ENCODE results near the gene CRIP1.

Gene CRIP1

GRCh38 chr14:105476831-105477659 is 9.6 kb upstream of the CRIP1 start:
- TF ChIP-seq, protein P1, sequence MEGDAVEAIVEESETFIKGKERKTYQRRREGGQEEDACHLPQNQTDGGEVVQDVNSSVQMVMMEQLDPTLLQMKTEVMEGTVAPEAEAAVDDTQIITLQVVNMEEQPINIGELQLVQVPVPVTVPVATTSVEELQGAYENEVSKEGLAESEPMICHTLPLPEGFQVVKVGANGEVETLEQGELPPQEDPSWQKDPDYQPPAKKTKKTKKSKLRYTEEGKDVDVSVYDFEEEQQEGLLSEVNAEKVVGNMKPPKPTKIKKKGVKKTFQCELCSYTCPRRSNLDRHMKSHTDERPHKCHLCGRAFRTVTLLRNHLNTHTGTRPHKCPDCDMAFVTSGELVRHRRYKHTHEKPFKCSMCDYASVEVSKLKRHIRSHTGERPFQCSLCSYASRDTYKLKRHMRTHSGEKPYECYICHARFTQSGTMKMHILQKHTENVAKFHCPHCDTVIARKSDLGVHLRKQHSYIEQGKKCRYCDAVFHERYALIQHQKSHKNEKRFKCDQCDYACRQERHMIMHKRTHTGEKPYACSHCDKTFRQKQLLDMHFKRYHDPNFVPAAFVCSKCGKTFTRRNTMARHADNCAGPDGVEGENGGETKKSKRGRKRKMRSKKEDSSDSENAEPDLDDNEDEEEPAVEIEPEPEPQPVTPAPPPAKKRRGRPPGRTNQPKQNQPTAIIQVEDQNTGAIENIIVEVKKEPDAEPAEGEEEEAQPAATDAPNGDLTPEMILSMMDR (IDR thresholded peaks at IDR 0.05; ENCODE audit: low read depth, low read length): no peak
- DNase-seq (ENCODE audit: low read depth, low spot score): no peak
- H3K4me3 ChIP-seq (ENCODE audit: low read depth, low read length): peak overlapping the region; percentile 71
- in situ Hi-C loops (cut with HindIII; ENCODE audit: low sequenced_read_pairs): no loop called here

DNA sequence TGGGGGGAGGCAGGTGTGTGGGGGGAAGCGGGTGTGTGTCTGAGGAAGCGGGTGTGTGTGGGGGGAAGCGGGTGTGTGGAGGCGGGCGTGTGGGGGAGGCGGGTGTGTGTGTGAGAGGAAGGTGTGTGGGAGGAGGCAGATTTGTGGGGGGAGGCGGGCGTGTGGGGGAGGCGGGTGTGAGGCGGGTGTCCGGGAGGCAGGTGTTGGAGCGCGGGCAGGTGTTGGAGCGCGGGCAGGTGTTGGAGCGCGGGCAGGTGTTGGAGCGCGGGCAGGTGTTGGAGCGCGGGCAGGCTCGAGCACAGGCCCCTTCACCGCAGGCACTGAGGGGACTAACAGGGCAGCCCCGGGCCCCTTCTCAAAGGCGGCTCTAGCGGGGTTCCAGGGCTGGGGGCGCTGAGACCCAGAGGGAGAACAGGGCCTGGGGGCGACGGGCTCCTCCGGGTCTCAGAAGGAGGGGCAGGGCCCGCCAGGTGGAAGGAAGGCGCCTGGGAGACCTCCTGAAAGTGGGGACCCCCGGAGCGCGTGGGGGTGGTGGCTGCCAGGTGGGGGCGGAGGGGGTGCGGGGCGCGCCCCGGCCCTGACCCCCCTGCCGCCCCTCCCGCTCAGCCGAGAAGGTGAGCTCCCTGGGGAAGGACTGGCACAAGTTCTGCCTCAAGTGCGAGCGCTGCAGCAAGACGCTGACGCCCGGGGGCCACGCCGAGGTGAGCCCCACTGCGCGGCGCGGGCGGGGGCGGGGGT is 8.9 kb upstream of the CRIP1 start:
- in situ Hi-C loops (cut with HindIII; ENCODE audit: low sequenced_read_pairs): no loop called here
- H3K4me3 ChIP-seq (ENCODE audit: low read depth, low read length): no peak overlapping the region
- no peak for DNase-seq (ENCODE audit: low read depth, low spot score)
- TF ChIP-seq, protein P1 (IDR thresholded peaks at IDR 0.05; ENCODE audit: low read depth, low read length): no peak

GRCh38 chr14:105478398-105479251 is 8.1 kb upstream of the CRIP1 start:
- H3K4me3 ChIP-seq (ENCODE audit: low read depth, low read length): no peak overlapping the region
- no peak for DNase-seq (ENCODE audit: low read depth, low spot score)
- TF ChIP-seq, protein P1 (IDR thresholded peaks at IDR 0.05; ENCODE audit: low read depth, low read length): no peak
- in situ Hi-C loops (cut with HindIII; ENCODE audit: low sequenced_read_pairs): no loop called here

GRCh38 chr14:105479431-105480158 is 7.1 kb upstream of the CRIP1 start:
- H3K4me3 ChIP-seq (ENCODE audit: low read depth, low read length): no peak overlapping the region
- in situ Hi-C loops (cut with HindIII; ENCODE audit: low sequenced_read_pairs): no loop called here
- DNase-seq (ENCODE audit: low read depth, low spot score): no peak
- TF ChIP-seq, protein P1 (IDR thresholded peaks at IDR 0.05; ENCODE audit: low read depth, low read length): no peak

- TF ChIP-seq, protein P1 (IDR thresholded peaks at IDR 0.05; ENCODE audit: low read depth, low read length): no peak
- no peak overlapping the region for H3K4me3 ChIP-seq (ENCODE audit: low read depth, low read length)
- in situ Hi-C loops (cut with HindIII; ENCODE audit: low sequenced_read_pairs): no loop called here
Measured at GRCh38 chr14:105480199-105480746, 6.4 kb upstream of the CRIP1 start.

More at GRCh38 chr14:105480199-105480746, 6.4 kb upstream of the CRIP1 start:
- no peak for DNase-seq (ENCODE audit: low read depth, low spot score)
